Loucy (cell line): ENCODE results near the gene ANKRD36B.
"Not testable (repeated sequence)": the region's sequence is repeated elsewhere in the genome, so short reads cannot be mapped to it uniquely, and the experiment has no call there.

ENCODE experiments used
- H2AFZ ChIP-seq: fragments of 200-600 bp; sonication (generic); 2 replicates; pipeline ENCODE4 v1.6.0; 2016; ENCODE audit warnings: antibody characterized with exemption, mild to moderate bottlenecking, low read length, moderate library complexity
- H3F3A ChIP-seq: fragments of 200-600 bp; 2 replicates; pipeline ENCODE4 v1.6.0; 2016; ENCODE audit warnings: antibody characterized with exemption, low read depth, mild to moderate bottlenecking
- H3K27me3 ChIP-seq: fragments of 200-600 bp; sonication (generic); 2 replicates; pipeline ENCODE4 v1.6.1; 2014; ENCODE audit warnings: low read length, mild to moderate bottlenecking; ENCODE audit not compliant: insufficient read depth, poor library complexity, severe bottlenecking
- H3K36me3 ChIP-seq: fragments of 200-600 bp; sonication (generic); 2 replicates; pipeline ENCODE4 v1.6.1; 2016; ENCODE audit warnings: low read length; ENCODE audit not compliant: insufficient read depth
- H3K4me1 ChIP-seq: fragments of 200-600 bp; sonication (generic); 2 replicates; pipeline ENCODE4 v1.5.1; 2014; ENCODE audit warnings: low read length, mild to moderate bottlenecking; ENCODE audit not compliant: insufficient read depth, poor library complexity, severe bottlenecking
- H3K4me2 ChIP-seq: fragments of 200-600 bp; sonication (generic); 2 replicates; pipeline ENCODE4 v1.6.0; 2014; ENCODE audit warnings: antibody characterized with exemption, low read length, low read depth, mild to moderate bottlenecking; ENCODE audit not compliant: poor library complexity, severe bottlenecking
- H3K4me3 ChIP-seq: fragments of 200-600 bp; sonication (generic); 2 replicates; pipeline ENCODE4 v1.5.1; 2014; ENCODE audit warnings: low read length, mild to moderate bottlenecking, mixed read lengths; ENCODE audit not compliant: poor library complexity, severe bottlenecking
- H3K79me2 ChIP-seq: fragments of 200-600 bp; sonication (generic); 2 replicates; pipeline ENCODE4 v1.6.1; 2014; ENCODE audit warnings: low read length; ENCODE audit not compliant: insufficient read depth
- H3K9ac ChIP-seq: fragments of 200-600 bp; sonication (generic); 2 replicates; pipeline ENCODE4 v1.6.0; 2014; ENCODE audit warnings: mild to moderate bottlenecking, low read depth, low read length, moderate library complexity; ENCODE audit not compliant: poor library complexity, severe bottlenecking
- H3K9me2 ChIP-seq: fragments of 200-600 bp; sonication (generic); replicated peaks from 2 replicates; pipeline ENCODE4 v1.6.1; 2016; ENCODE audit warnings: low read depth, low read length, mixed read lengths
- H3K9me3 ChIP-seq: fragments of 200-600 bp; sonication (generic); 2 replicates; pipeline ENCODE4 v1.6.1; 2014; ENCODE audit warnings: mild to moderate bottlenecking, antibody characterized with exemption, low read length, low read depth; ENCODE audit not compliant: insufficient read depth
- H4K20me1 ChIP-seq: fragments of 200-600 bp; sonication (generic); 2 replicates; pipeline ENCODE4 v1.6.0; 2014; ENCODE audit warnings: antibody characterized with exemption, low read length, mild to moderate bottlenecking; ENCODE audit not compliant: insufficient read depth, poor library complexity, severe bottlenecking
- CTCF ChIP-seq: fragments of 200-600 bp; sonication (generic); conservative IDR thresholded peaks from 2 replicates; pipeline ENCODE4 v1.5.1; 2014; ENCODE audit warnings: mild to moderate bottlenecking, antibody characterized with exemption, low read length
- EZH2phosphoT487 ChIP-seq: fragments of 200-600 bp; IDR thresholded peaks from 2 replicates; pipeline ENCODE4 v1.6.1; 2018; ENCODE audit warnings: antibody characterized with exemption, mild to moderate bottlenecking, moderate library complexity, borderline replicate concordance

The ANKRD36B gene

GRCh38 chr2:97546711-97547110 is 43.0 kb downstream of the ANKRD36B start:
- no peaks in the 10 kb centered on the region for H4K20me1 ChIP-seq
- no peaks in the 10 kb centered on the region for H3F3A ChIP-seq
- H3K27me3 ChIP-seq: no peaks in the 10 kb centered on the region

GRCh38 chr2:97544911-97545310 is 44.8 kb downstream of the ANKRD36B start:
- H3K4me3 ChIP-seq, H3K9me3 ChIP-seq, H3K27me3 ChIP-seq, H4K20me1 ChIP-seq, H2AFZ ChIP-seq, H3K4me2 ChIP-seq, H3F3A ChIP-seq, H3K9me2 ChIP-seq, H3K4me1 ChIP-seq, H3K79me2 ChIP-seq, H3K9ac ChIP-seq: not testable (repeated sequence)
- peaks cover 19% of the 10 kb centered on the region; the same call in 1 of the 2 replicates for H3K36me3 ChIP-seq

More at GRCh38 chr2:97546711-97547110, 43.0 kb downstream of the ANKRD36B start:
- Histone ChIP-seq H3K9ac (no peak overlapping the region), H3K9me3 (no peaks in the 10 kb centered on the region), H3K36me3 (peaks cover 24% of the 10 kb centered on the region; the same call in 1 of the 2 replicates), H3K4me2 (no peak overlapping the region), H2AFZ (no peak overlapping the region), H3K79me2 (no peaks in the 10 kb centered on the region), H3K4me3 (no peak overlapping the region), H3K4me1 (no peaks in the 10 kb centered on the region), H3K9me2 (no peaks in the 10 kb centered on the region)
- TF ChIP-seq CTCF (no peak), EZH2phosphoT487 (no peak)

GRCh38 chr2:97525904-97526303 is 63.8 kb downstream of the ANKRD36B start:
- H3K9ac ChIP-seq, H3K9me2 ChIP-seq, H3K4me1 ChIP-seq, H3K79me2 ChIP-seq, H3K4me2 ChIP-seq, H3F3A ChIP-seq, H2AFZ ChIP-seq, H3K4me3 ChIP-seq, H4K20me1 ChIP-seq, H3K9me3 ChIP-seq, H3K27me3 ChIP-seq, H3K36me3 ChIP-seq: not testable (repeated sequence)

GRCh38 chr2:97523816-97524215 is 65.9 kb downstream of the ANKRD36B start:
- H4K20me1 ChIP-seq, H3K9me3 ChIP-seq, H3K4me1 ChIP-seq, H2AFZ ChIP-seq, H3K4me2 ChIP-seq, H3K79me2 ChIP-seq, H3F3A ChIP-seq, H3K36me3 ChIP-seq, H3K9ac ChIP-seq, H3K27me3 ChIP-seq, H3K4me3 ChIP-seq, H3K9me2 ChIP-seq: not testable (repeated sequence)

- not testable (repeated sequence) for H3K4me3 ChIP-seq, H3K9me2 ChIP-seq, H3K9ac ChIP-seq, H4K20me1 ChIP-seq, H3K4me1 ChIP-seq, H3K4me2 ChIP-seq, H3K36me3 ChIP-seq, H3K27me3 ChIP-seq, H2AFZ ChIP-seq, H3K9me3 ChIP-seq, H3F3A ChIP-seq, H3K79me2 ChIP-seq
Observed at GRCh38 chr2:97522916-97523555, 66.6 kb downstream of the ANKRD36B start.

GRCh38 chr2:97495651-97496050 is 94.0 kb downstream of the ANKRD36B start:
- H3K4me2 ChIP-seq, H3K4me1 ChIP-seq, H3K27me3 ChIP-seq, H3K79me2 ChIP-seq, H3K9me3 ChIP-seq, H2AFZ ChIP-seq, H3K36me3 ChIP-seq, H3K4me3 ChIP-seq, H3F3A ChIP-seq, H3K9ac ChIP-seq, H4K20me1 ChIP-seq, H3K9me2 ChIP-seq: not testable (repeated sequence)

GRCh38 chr2:97490141-97490540 is 99.5 kb downstream of the ANKRD36B start:
- not testable (repeated sequence) for H3K4me1 ChIP-seq, H3K4me2 ChIP-seq, H3K27me3 ChIP-seq, H3K9me2 ChIP-seq, H3F3A ChIP-seq, H3K9ac ChIP-seq, H3K4me3 ChIP-seq, H3K79me2 ChIP-seq, H3K9me3 ChIP-seq, H2AFZ ChIP-seq, H3K36me3 ChIP-seq, H4K20me1 ChIP-seq
